Heart left ventricle (tissue), 13 donors: Measurements from ENCODE around the gene PFDN6.

ENCODE experiments used
- POLR2A ChIP-seq, 2 donors: fragments of 450-650 bp; IDR thresholded peaks; one replicate each; pipeline ENCODE4 v1.6.1; 2017; ENCODE audit warnings: antibody characterized with exemption in 2 of 2, mild to moderate bottlenecking in 2 of 2, moderate library complexity in 2 of 2
- TF ChIP-seq, protein P1 (sequence below), 12 donors: fragments of 200-600 bp; sonication (generic) in 4 of 12; IDR thresholded peaks; one replicate each; pipeline versions ENCODE4 v1.5.0 to v1.8.0; 2018 to 2022; ENCODE audit warnings: antibody characterized with exemption in 12 of 12, mild to moderate bottlenecking in 5 of 12
- donor health status: ischemic (EF 13 %, LVEDD 7.1; RV severe dilation, severe dysfunction).
- donor health status: DM: no; HTN: yes; CAD: no.
- donor health status: DM: no; HTN: no; CAD: no.
- donor health status: ischemic (EF 25% LVEDD 6.9; RV normal size, moderate dysfunction).
- donor health status: ischemic (EF 25% LVEDD 5.7; RV mildly dilated, moderate dysfunction).
- donor health status: ischemic (EF 35%, LVEDD 5.7; RV mildly dilated, moderate dysfunction).
- donor health status: nonischemic (EF 11% LVEDD 7.7; RV severe dilation, severe dysfunction).
- donor health status: DM: yes; HTN: yes; CAD: no.
- donor health status: PGD.
- donor health status: ischemic (EF 29% LVEDD 5.4; RV normal size, mild dysfunction).
- donor health status: nonischemic (EF 23%, LVEDD 6.1; RV moderate dilation, normal function).

DNA sequence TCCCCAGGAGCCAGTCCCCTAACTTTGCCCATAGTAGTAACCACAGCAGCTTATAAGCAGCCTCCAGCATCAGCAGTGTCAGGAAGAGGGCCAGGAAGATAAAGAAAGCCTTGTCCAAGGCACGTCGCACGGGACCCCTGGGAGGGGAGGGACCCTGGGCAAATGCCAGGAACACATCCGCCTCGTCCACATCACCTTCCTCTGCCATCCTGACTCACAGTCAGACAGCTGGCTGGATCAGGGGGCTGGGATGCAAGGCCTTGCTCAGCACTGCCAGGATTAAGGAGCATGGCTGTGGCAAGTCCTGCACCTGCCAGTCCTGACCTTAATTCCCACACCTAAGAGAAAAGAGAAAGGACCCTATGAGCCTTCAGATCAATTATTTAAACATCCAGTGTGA is 39.7 kb downstream of the PFDN6 start:
- TF ChIP-seq, protein P1, sequence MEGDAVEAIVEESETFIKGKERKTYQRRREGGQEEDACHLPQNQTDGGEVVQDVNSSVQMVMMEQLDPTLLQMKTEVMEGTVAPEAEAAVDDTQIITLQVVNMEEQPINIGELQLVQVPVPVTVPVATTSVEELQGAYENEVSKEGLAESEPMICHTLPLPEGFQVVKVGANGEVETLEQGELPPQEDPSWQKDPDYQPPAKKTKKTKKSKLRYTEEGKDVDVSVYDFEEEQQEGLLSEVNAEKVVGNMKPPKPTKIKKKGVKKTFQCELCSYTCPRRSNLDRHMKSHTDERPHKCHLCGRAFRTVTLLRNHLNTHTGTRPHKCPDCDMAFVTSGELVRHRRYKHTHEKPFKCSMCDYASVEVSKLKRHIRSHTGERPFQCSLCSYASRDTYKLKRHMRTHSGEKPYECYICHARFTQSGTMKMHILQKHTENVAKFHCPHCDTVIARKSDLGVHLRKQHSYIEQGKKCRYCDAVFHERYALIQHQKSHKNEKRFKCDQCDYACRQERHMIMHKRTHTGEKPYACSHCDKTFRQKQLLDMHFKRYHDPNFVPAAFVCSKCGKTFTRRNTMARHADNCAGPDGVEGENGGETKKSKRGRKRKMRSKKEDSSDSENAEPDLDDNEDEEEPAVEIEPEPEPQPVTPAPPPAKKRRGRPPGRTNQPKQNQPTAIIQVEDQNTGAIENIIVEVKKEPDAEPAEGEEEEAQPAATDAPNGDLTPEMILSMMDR (IDR thresholded peaks at IDR 0.05) = no peak
- no peak for TF ChIP-seq POLR2A (IDR thresholded peaks at IDR 0.05)
